ENCODE measurements around the gene HIF1AN.

The HIF1AN gene

DNA sequence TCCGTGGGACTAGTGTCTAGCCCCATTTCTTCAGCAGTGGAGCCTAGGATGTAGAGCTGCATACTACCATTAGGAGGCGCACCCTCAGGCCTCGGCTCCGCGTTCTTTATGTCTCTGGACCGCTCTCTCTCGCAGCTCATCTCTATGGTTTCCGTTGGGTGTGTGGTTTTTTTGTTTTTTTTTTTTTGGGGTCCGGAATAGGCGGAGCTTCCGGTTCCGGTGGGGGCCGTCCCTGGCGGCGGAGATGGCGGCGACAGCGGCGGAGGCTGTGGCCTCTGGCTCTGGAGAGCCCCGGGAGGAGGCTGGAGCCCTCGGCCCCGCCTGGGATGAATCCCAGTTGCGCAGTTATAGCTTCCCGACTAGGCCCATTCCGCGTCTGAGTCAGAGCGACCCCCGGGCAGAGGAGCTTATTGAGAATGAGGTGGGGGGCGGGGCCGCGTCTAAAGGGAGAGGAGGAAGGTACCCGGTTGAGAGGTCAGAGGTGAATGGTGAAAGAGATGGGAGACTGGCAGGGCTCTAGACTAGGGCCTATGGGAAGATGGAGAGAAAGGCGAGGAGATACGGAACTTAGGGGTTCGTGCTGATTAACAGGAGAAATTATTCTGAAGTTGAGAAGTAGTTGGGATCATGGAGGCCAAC lies at the start of gene HIF1AN:
TSS of gene HIF1AN (plus strand) at position 229 of the 639 bp plus-strand sequence. CDS start at position 245, 16 bp downstream.
- in situ Hi-C loops (cut with MboI; ENCODE audit: low sequenced_read_pairs): no loop called here

DNA sequence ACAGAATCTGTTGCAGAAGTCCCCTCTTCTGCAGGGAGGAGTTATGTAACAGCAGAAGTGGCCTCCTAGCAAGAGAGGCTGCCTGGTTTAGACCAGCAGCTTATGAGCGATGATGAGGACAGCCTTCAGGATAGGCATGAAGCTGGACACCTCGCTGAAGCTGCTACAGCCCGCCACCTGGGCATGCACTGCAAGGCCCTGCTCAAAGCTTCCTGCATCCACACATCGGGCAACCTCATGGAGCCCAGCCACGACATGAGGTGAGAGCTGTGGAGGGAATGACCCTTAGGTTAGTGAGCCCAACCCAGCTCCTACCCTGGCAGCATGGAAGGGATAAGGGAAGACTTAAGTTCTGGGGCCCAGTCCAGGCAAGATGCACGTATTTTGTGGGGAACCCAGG lies 48.2 kb upstream of the HIF1AN start:
- in situ Hi-C loops (cut with MboI; ENCODE audit: low sequenced_read_pairs): no loop called here

GRCh38 chr10:100489396-100489795 lies 46.3 kb upstream of the HIF1AN start:
- in situ Hi-C loops (cut with MboI; ENCODE audit: low sequenced_read_pairs): no loop called here

GRCh38 chr10:100490531-100490930 lies 45.2 kb upstream of the HIF1AN start:
- in situ Hi-C loops (cut with MboI; ENCODE audit: low sequenced_read_pairs): no loop called here

DNA sequence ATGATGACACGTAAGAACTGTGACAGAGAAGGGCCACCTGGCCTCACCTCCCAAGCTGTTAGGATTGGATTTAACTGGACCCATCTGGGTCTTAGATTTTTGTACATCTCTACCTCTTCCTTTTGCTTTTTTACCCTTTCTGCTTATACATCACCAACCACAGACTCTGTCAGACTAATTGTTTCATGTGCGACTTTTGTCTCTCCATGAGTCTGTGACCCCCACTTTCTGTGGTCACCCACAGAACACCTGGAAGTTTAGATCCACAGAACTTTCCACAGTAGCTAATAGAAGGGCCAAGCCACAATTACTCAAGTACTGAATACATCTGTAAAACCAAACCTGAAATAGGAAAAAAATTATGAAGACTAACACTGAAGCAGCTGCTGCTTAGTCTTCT lies 39.2 kb upstream of the HIF1AN start:
- in situ Hi-C loops (cut with MboI; ENCODE audit: low sequenced_read_pairs): no loop called here

GRCh38 chr10:100498059-100498458 lies 37.7 kb upstream of the HIF1AN start:
- in situ Hi-C loops (cut with MboI; ENCODE audit: low sequenced_read_pairs): no loop called here

- in situ Hi-C loops (cut with MboI; ENCODE audit: low sequenced_read_pairs): no loop called here
Measured at GRCh38 chr10:100501423-100501822, 34.3 kb upstream of the HIF1AN start.

- in situ Hi-C loops (cut with MboI; ENCODE audit: low sequenced_read_pairs): no loop called here
Measured at GRCh38 chr10:100502926-100503494, 32.7 kb upstream of the HIF1AN start.

GRCh38 chr10:100504096-100504495 lies 31.6 kb upstream of the HIF1AN start:
- in situ Hi-C loops (cut with MboI; ENCODE audit: low sequenced_read_pairs): no loop called here

GRCh38 chr10:100505164-100505563 lies 30.6 kb upstream of the HIF1AN start:
- in situ Hi-C loops (cut with MboI; ENCODE audit: low sequenced_read_pairs): no loop called here

- in situ Hi-C loops (cut with MboI; ENCODE audit: low sequenced_read_pairs): no loop called here
Measured at GRCh38 chr10:100506596-100507356, 29.0 kb upstream of the HIF1AN start.

- in situ Hi-C loops (cut with MboI; ENCODE audit: low sequenced_read_pairs): no loop called here
Measured at GRCh38 chr10:100507357-100507732, 28.4 kb upstream of the HIF1AN start.

- in situ Hi-C loops (cut with MboI; ENCODE audit: low sequenced_read_pairs): no loop called here
Measured at GRCh38 chr10:100508266-100508665, 27.5 kb upstream of the HIF1AN start.

DNA sequence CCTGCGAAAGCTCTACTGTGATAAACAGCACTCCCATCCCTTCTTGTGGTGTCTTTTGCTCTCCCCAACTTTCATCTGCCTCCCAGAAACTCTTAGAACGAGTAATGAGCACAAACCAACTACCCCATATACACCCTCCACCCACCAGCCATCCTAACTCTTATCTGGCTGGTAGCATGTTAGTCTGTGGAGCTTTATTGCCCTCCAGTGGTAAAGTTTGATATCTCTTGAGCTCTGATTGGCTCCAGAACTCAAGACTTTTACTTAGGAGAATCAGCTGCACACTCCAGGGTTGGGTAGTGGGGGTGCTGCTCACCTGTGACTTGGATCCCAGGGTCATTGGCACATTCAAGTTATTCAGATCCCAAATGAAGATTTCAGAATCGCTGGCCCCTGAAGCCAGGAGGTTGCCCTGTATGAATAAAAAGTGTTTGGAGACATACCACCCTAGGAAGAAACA lies 27.0 kb upstream of the HIF1AN start:
- in situ Hi-C loops (cut with MboI; ENCODE audit: low sequenced_read_pairs): no loop called here

DNA sequence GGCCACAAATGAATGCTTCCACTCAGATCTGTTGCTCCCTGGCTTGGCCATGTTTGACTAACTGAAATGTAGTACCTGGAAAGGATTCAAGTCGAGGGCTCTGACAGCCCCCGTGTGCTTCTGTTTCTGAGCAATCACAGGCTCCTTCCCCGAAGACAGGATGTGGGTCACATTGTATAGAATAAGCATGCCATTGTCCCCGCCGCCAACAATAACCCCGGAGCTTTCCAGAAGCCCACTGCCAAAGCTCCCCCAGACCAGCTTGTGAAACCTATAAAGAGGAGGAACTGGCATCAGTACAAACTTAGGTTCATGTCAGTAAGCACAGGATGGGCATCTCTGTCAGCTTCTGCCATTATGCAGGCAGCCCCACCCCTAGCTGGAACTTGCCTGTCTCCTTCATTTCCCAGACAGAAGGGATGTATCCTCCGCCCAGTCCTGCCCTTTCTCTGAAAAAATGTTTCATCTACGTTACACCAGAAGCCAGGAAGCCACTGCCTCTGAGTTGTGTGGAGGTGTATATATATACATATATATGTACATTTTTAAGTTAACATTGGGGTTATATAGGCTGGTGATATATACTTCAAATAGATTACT lies 26.4 kb upstream of the HIF1AN start:
- in situ Hi-C loops (cut with MboI; ENCODE audit: low sequenced_read_pairs): no loop called here

GRCh38 chr10:100510533-100511308 lies 25.0 kb upstream of the HIF1AN start:
- in situ Hi-C loops (cut with MboI; ENCODE audit: low sequenced_read_pairs): loop anchor here (10.0 kb wide), 1 partner anchor 176 kb away; the partner anchor contains the start of gene PKD2L1

- in situ Hi-C loops (cut with MboI; ENCODE audit: low sequenced_read_pairs): loop anchor here (10.0 kb wide), 1 partner anchor 181 kb away; the partner anchor contains the start of gene PKD2L1
Measured at GRCh38 chr10:100515612-100516011, 20.1 kb upstream of the HIF1AN start.

GRCh38 chr10:100516847-100517246 lies 18.9 kb upstream of the HIF1AN start:
- in situ Hi-C loops (cut with MboI; ENCODE audit: low sequenced_read_pairs): loop anchor here (10.0 kb wide), 1 partner anchor 182 kb away; the partner anchor contains the start of gene PKD2L1

DNA sequence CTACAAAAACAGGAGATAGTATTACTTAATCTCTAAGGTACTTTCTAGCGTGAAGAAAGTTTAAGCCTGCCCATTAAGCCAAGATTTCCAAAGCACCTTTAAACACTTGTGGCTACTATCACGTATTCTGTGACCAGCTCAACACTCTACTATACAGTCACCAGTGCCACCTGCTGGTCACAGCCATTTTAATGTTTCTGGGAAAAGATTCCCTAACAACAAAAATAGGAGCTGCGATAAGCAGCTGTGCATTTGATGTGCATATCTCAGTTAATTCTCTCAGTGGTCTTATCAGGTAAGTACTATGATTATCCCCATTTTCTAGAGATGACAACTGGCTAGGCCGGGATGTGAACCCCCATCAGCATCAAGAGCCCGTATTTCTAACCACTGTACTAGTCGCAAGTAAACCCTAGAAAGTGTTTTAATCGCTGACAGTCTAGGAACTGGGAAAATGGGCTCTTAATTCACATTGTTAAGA lies 16.9 kb upstream of the HIF1AN start:
- in situ Hi-C loops (cut with MboI; ENCODE audit: low sequenced_read_pairs): loop anchor here (10.0 kb wide), 1 partner anchor 184 kb away; the partner anchor contains the start of gene PKD2L1

DNA sequence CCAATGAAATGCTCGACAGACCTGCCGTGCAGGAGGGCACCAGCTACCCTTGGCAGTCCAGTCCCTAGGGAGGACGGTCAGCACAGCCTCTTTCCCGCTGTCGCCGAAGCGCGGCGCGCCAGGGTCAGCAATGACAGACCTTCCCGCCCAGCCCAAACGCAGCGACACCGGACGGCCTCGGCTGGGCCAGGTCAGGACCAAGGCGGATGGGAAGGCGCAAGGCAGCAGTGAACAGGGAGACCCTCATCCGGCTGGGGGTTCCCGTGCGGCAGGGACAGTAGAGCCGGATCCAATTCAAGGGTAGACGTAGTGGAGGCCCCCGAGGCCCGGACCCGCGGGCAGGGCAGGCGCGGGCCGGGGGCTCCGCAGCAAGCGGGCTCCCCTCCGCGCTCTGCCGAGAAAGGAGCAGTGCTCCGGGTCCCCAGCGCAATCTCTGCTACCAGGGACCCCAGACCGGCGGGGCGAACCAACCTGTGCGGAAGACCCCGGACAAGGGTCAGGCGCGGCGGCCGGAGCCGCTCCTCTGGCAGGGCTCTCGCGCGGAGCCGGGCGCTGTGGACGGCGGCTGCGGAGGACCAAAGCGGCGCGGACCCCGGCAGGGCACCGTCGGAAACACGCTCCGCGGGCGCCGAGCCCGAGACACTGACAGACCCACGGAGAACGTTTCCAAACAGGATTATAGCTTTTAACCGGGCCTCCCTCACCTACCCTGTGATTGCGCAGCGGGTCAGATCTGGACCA lies 16.3 kb upstream of the HIF1AN start, which contains the start of gene SEC31B:
TSS of gene SEC31B (minus strand) at position 551 of the 741 bp plus-strand sequence. CDS start 2,909 bp downstream, outside the sequence.
- in situ Hi-C loops (cut with MboI; ENCODE audit: low sequenced_read_pairs): loop anchor here (10.0 kb wide), 1 partner anchor 185 kb away; the partner anchor contains the start of gene PKD2L1
